Smooth muscle cell (in vitro differentiated cells): ENCODE measurements around the gene ITGBL1. TPM values are rescaled to one million over a fixed set of nuclear protein-coding genes. Genes with fewer than 3 reads are reported as not detected.
A peak's percentile ranks its signal among the peaks of the same experiment; 100 is the strongest.

Source experiments
- DNase-seq: peaks from one replicate; lab custom pipeline; 2025; ENCODE audit not compliant: unreplicated experiment; lab: John Stamatoyannopoulos, UW
- H2AFZ ChIP-seq: fragments of 200-600 bp; sonication (generic); 2 replicates; pipeline ENCODE4 v1.6.0; 2016; ENCODE audit warnings: antibody characterized with exemption, low read depth, mild to moderate bottlenecking
- H3F3A ChIP-seq: fragments of 200-600 bp; sonication (generic); 2 replicates; pipeline ENCODE4 v1.6.0; 2017; ENCODE audit warnings: antibody characterized with exemption, low read depth
- H3K27ac ChIP-seq: fragments of 200-600 bp; sonication (generic); 2 replicates; pipeline ENCODE4 v1.5.1; 2016; ENCODE audit warnings: low read depth, mild to moderate bottlenecking
- H3K27me3 ChIP-seq: fragments of 200-600 bp; sonication (generic); 2 replicates; pipeline ENCODE4 v1.6.1; 2016; ENCODE audit warnings: low read depth, mild to moderate bottlenecking
- H3K36me3 ChIP-seq: fragments of 200-600 bp; sonication (generic); 2 replicates; pipeline ENCODE4 v1.5.1; 2016; ENCODE audit warnings: low read depth
- H3K4me1 ChIP-seq: fragments of 200-600 bp; sonication (generic); 2 replicates; pipeline ENCODE4 v1.5.1; 2016; ENCODE audit warnings: low read depth
- H3K4me2 ChIP-seq: fragments of 200-600 bp; sonication (generic); 2 replicates; pipeline ENCODE4 v1.6.0; 2016; ENCODE audit warnings: mild to moderate bottlenecking
- H3K4me3 ChIP-seq: fragments of 200-600 bp; sonication (generic); 2 replicates; pipeline ENCODE4 v1.5.1; 2016; ENCODE audit warnings: mild to moderate bottlenecking
- H3K79me2 ChIP-seq: fragments of 200-600 bp; sonication (generic); 2 replicates; pipeline ENCODE4 v1.6.0; 2016; ENCODE audit warnings: low read depth, mild to moderate bottlenecking
- H3K9ac ChIP-seq: fragments of 200-600 bp; sonication (generic); 2 replicates; pipeline ENCODE4 v1.6.0; 2016; ENCODE audit warnings: low read depth
- H3K9me3 ChIP-seq: fragments of 200-600 bp; sonication (generic); replicated peaks from 2 replicates; pipeline ENCODE4 v1.5.1; 2016; ENCODE audit warnings: low read depth
- H4K20me1 ChIP-seq: fragments of 200-600 bp; sonication (generic); 2 replicates; pipeline ENCODE4 v1.6.0; 2016; ENCODE audit warnings: low read depth
- CTCF ChIP-seq: fragments of 200-600 bp; sonication (generic); IDR thresholded peaks from 2 replicates; pipeline ENCODE4 v1.5.1; 2017; ENCODE audit warnings: borderline replicate concordance, mild to moderate bottlenecking, antibody characterized with exemption; ENCODE audit not compliant: insufficient read depth, poor library complexity, severe bottlenecking
- WGBS: methylation state at CpG from one replicate; pipeline ENCODE4 v1.1.7; 2016; ENCODE audit warnings: low lambda C conversion rate; 5-methylcytosine and 5-hydroxymethylcytosine counted together
- polyA plus RNA-seq: library from polyadenylated mRNA; unstranded; fragments of >200 nt; fragmentation: Nextera tagmentation; extraction: Ambion mirVana; gene quantifications from 2 replicates; pipeline ENCODE4 v1.2.1, GENCODE V29; 2016
- total RNA-seq: library from RNA; depleted of rRNA; stranded (reverse); fragments of >200 nt; gene quantifications from 2 replicates; pipeline ENCODE4 v1.2.3, GENCODE V29; 2014

ITGBL1 gene
- total and polyA plus RNA-seq, 2 experiments from 2014 or later, result 0.29 TPM; not detected in 1

- Histone ChIP-seq H3K9me3 (no peaks in the 10 kb centered on the region), H3K27ac (no peak overlapping the region), H4K20me1 (no peaks in the 10 kb centered on the region), H3K79me2 (no peaks in the 10 kb centered on the region), H3K4me2 (no peak overlapping the region), H3K36me3 (no peaks in the 10 kb centered on the region), H3K4me3 (no peak overlapping the region), H3K4me1 (no peaks in the 10 kb centered on the region), H3K9ac (no peak overlapping the region), H3F3A (no peaks in the 10 kb centered on the region), H3K27me3 (no peaks in the 10 kb centered on the region), H2AFZ (no peak overlapping the region)
- no peak for TF ChIP-seq CTCF
- DNase-seq, result no peak
These were observed 74.7 kb downstream of the ITGBL1 start for GRCh38 chr13:101527130-101527529.

DNA sequence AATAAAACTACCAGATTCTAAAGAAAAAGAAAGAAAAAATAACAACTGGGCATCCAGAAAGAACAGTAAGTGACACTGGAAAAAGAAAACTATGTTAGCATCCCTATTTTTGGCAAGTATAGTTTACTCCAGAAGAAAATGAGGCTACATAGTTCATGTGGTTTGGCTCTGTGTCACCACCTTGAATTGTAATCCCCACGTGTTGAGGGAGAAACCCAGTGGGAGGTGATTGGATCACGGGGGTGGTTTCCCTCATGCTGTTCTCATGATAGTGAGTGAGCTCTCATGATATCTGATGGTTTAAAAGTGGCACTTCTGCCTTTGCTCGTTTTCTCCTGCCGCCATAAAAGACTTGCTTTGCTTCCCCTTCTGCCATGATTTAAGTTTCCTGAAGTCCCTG, 76.9 kb downstream of the ITGBL1 start:
- Histone ChIP-seq H3K36me3 (no peaks in the 10 kb centered on the region), H3K27me3 (no peaks in the 10 kb centered on the region), H3K4me3 (no peak overlapping the region), H3K27ac (no peak overlapping the region), H3K79me2 (no peaks in the 10 kb centered on the region), H3K4me2 (no peak overlapping the region), H2AFZ (no peak overlapping the region), H3F3A (no peaks in the 10 kb centered on the region), H3K9me3 (no peaks in the 10 kb centered on the region), H4K20me1 (no peaks in the 10 kb centered on the region), H3K9ac (no peak overlapping the region), H3K4me1 (no peaks in the 10 kb centered on the region)
- no peak for DNase-seq
- 58% methylated on average over 4 of the region's 4 CpGs for WGBS
- no peak for TF ChIP-seq CTCF

DNA sequence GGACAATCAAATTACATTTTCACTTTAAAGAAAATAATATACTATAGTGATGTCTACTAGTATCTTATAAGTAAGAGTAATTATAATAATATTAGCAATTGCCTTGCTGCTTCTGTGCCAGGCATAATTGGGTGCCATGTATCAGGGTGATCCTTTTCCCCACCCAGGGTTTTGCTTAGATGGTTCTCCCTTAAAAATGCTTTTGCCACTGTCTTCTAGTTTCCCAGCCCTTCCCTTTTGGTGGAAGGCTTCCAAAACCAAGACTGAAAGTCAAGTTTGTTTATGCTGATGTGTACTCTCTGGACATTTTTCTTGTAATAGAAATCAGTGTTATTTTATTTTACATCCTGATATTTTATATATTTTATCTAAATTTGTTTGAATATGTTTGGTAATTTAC, 77.8 kb downstream of the ITGBL1 start:
- Histone ChIP-seq H3K9ac (no peak overlapping the region), H3K27ac (no peak overlapping the region), H3K27me3 (no peaks in the 10 kb centered on the region), H3K36me3 (no peaks in the 10 kb centered on the region), H3K9me3 (no peaks in the 10 kb centered on the region), H3K4me1 (no peaks in the 10 kb centered on the region), H2AFZ (no peak overlapping the region), H3K79me2 (no peaks in the 10 kb centered on the region), H3K4me2 (no peak overlapping the region), H3F3A (no peaks in the 10 kb centered on the region), H4K20me1 (no peaks in the 10 kb centered on the region), H3K4me3 (no peak overlapping the region)
- TF ChIP-seq CTCF, result no peak
- no peak for DNase-seq

DNA sequence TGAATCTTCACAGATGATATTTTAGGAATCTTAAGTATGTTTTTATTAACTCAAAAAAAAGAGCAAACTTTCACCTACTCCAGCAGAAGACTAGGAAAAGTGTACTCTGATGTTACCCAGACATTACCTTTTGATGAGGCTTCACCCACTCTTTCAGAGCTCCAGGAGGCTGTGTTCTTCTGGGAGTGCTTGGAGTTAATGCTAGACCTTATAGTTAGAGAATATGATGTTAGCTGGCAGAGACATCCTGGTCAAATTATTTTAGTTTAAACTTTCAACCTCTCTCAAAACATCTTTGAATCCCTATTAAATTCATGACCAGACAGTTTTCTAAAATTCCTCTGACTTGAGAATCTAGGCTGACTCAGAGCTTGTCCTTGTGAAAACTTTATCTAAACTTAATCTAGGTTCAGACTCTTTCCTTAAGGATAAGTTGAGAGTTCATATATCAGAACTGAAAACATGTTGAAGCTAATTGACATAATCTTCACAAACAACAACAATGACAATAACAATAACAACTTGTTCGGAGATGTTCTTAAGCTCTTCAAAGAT, 82.8 kb downstream of the ITGBL1 start:
- no peaks in the 10 kb centered on the region for H3K9me3 ChIP-seq
- no peaks in the 10 kb centered on the region for H3K4me1 ChIP-seq
- no peak overlapping the region for H3K27ac ChIP-seq
- H3K79me2 ChIP-seq, result no peaks in the 10 kb centered on the region
- H3K36me3 ChIP-seq, result no peaks in the 10 kb centered on the region
- no peaks in the 10 kb centered on the region for H3F3A ChIP-seq
- no peaks in the 10 kb centered on the region for H3K27me3 ChIP-seq
- no peak overlapping the region for H3K4me3 ChIP-seq
- H2AFZ ChIP-seq, result peak overlapping the region; percentile 46
- H4K20me1 ChIP-seq, result no peaks in the 10 kb centered on the region
- no peak overlapping the region for H3K9ac ChIP-seq
- no peak for TF ChIP-seq CTCF
- no peak for DNase-seq
- 94% methylated on average over 1 of the region's 1 CpG for WGBS
- peak overlapping the region; percentile 43 for H3K4me2 ChIP-seq
